Activated T-helper 1 cell treated with anti-CD3 and anti-CD28 coated beads, Interleukin-2, amount 50 U/mL, for 16 hours (primary cell): ENCODE measurements around the gene THSD8.

ENCODE experiments used
- DNase-seq, 2 donors: peaks; one replicate each; pipeline ENCODE4 v3.0.0-alpha.2; 2020; ENCODE audit warnings: low read depth in 1 of 2, low spot score in 1 of 2

THSD8 gene

GRCh38 chr19:12801466-12802266 is at the start of gene THSD8, which contains the start of gene PRDX2:
TSS of gene THSD8 (plus strand) at chr19:12802069. CDS start at chr19:12802072, 3 bp downstream.
TSS of gene PRDX2 (minus strand) at chr19:12801800. CDS start at chr19:12801261, 539 bp downstream.
- peak; percentile 63 to 64 for DNase-seq

GRCh38 chr19:12754465-12755196 is 47.2 kb upstream of the THSD8 start:
- no peak for DNase-seq

GRCh38 chr19:12756150-12756883 is 45.6 kb upstream of the THSD8 start:
- no peak for DNase-seq

GRCh38 chr19:12757544-12758274 is 44.2 kb upstream of the THSD8 start:
- peak; percentile 35 to 53 for DNase-seq

GRCh38 chr19:12759686-12760085 is 42.2 kb upstream of the THSD8 start:
- DNase-seq = no peak

GRCh38 chr19:12763100-12763499 is 38.8 kb upstream of the THSD8 start:
- DNase-seq = no peak

- no peak for DNase-seq
Observed at GRCh38 chr19:12764698-12765097, 37.2 kb upstream of the THSD8 start.

GRCh38 chr19:12766051-12766521 is 35.8 kb upstream of the THSD8 start:
- DNase-seq = peak in 1 of 2 donors; percentile 72

GRCh38 chr19:12767150-12767549 is 34.7 kb upstream of the THSD8 start:
- DNase-seq = no peak

- DNase-seq = no peak
Observed at GRCh38 chr19:12767666-12768065, 34.2 kb upstream of the THSD8 start.

GRCh38 chr19:12769689-12770088 is 32.2 kb upstream of the THSD8 start:
- DNase-seq = peak in 1 of 2 donors; percentile 57

- no peak for DNase-seq
Observed at GRCh38 chr19:12770922-12771321, 30.9 kb upstream of the THSD8 start.

- no peak for DNase-seq
Observed at GRCh38 chr19:12772323-12772722, 29.5 kb upstream of the THSD8 start.

GRCh38 chr19:12773571-12773970 is 28.3 kb upstream of the THSD8 start:
- no peak for DNase-seq

GRCh38 chr19:12774588-12775555 is 27.0 kb upstream of the THSD8 start, which contains the start of gene HOOK2:
TSS of gene HOOK2 (minus strand) at chr19:12775552. CDS start at chr19:12775449, 103 bp downstream.
- no peak for DNase-seq

GRCh38 chr19:12777217-12778016 is 24.5 kb upstream of the THSD8 start:
- DNase-seq = peak; percentile 66 to 75

GRCh38 chr19:12778017-12778904 is 23.6 kb upstream of the THSD8 start:
- no peak for DNase-seq

- no peak for DNase-seq
Observed at GRCh38 chr19:12778905-12779161, 23.0 kb upstream of the THSD8 start.
